Measurements from ENCODE around the gene GINS2. TPM values are rescaled to one million over a fixed set of nuclear protein-coding genes. Genes with fewer than 3 reads are reported as not detected.

The GINS2 gene
- total RNA-seq, 1 experiment from 2014 or later: 38.0 TPM

DNA sequence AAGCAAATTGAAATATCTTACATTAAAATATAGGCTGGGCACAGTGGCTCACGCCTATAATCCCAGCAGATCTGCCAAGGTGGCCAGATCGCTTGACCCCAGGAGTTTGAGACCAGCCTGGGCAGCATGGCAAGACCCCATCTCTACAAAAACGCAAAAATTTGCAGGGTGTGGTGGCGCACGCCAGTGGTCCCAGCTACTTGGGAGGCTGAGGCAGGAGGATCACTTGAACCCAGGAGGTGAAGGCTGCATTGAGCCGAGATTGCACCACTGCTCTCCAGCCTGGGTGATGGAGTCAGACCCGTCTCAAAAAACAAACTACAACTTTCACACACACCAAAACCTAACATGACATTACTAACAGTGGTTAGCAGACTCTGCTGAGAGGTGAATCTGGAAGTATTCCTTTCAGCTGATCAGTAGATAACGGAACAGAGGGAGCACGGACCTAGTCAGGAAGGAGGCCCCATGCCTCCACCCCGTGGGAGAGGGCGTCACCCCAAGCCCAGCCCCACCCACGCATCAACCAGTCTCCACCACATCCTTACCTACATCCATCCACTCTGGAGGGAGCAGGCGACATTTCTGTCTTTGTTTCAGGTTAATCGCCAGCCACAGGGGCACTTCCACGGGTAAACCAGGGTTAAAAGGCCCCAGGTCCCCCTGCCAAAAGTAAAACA is 1.7 kb downstream of the GINS2 start:
- peak; percentile 46; the same call in 1 of the 2 replicates for TF ChIP-seq ZNF121 (CRISPR knock-in tag; IDR thresholded peaks at IDR 0.05)
- TF ChIP-seq, protein P1, sequence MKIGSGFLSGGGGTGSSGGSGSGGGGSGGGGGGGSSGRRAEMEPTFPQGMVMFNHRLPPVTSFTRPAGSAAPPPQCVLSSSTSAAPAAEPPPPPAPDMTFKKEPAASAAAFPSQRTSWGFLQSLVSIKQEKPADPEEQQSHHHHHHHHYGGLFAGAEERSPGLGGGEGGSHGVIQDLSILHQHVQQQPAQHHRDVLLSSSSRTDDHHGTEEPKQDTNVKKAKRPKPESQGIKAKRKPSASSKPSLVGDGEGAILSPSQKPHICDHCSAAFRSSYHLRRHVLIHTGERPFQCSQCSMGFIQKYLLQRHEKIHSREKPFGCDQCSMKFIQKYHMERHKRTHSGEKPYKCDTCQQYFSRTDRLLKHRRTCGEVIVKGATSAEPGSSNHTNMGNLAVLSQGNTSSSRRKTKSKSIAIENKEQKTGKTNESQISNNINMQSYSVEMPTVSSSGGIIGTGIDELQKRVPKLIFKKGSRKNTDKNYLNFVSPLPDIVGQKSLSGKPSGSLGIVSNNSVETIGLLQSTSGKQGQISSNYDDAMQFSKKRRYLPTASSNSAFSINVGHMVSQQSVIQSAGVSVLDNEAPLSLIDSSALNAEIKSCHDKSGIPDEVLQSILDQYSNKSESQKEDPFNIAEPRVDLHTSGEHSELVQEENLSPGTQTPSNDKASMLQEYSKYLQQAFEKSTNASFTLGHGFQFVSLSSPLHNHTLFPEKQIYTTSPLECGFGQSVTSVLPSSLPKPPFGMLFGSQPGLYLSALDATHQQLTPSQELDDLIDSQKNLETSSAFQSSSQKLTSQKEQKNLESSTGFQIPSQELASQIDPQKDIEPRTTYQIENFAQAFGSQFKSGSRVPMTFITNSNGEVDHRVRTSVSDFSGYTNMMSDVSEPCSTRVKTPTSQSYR (CRISPR knock-in tag; IDR thresholded peaks at IDR 0.05): no peak
- ChIA-PET CTCF (no interaction called here), POLR2A (interaction anchor here (0.8 kb wide), 1 partner anchor 240 kb away, joined by 3 read pairs; no protein-coding TSS in a partner anchor)
- Mint-ChIP-seq H3K4me1 (peaks cover 12% of the 10 kb centered on the region), H3K27me3 (ENCODE audit: low read depth) (peaks cover 17% of the 10 kb centered on the region; the same call in 1 of the 2 replicates), H3K27ac (no peak overlapping the region), H3K4me3 (peak overlapping the region; percentile 74), H3K9me3 (no peaks in the 10 kb centered on the region), H3K36me3 (peaks cover 23% of the 10 kb centered on the region)
- DNase-seq (ENCODE audit: low spot score) (no peak), ATAC-seq (no peak)

GRCh38 chr16:85685251-85685650 is 3.5 kb downstream of the GINS2 start:
- H3K9me3 Mint-ChIP-seq: no peaks in the 10 kb centered on the region
- peaks cover 33% of the 10 kb centered on the region for H3K36me3 Mint-ChIP-seq
- no peak for TF ChIP-seq RELA (CRISPR knock-in tag; IDR thresholded peaks at IDR 0.05; ENCODE audit: borderline replicate concordance)
- TF ChIP-seq ESRRA (CRISPR knock-in tag; IDR thresholded peaks at IDR 0.05; ENCODE audit: borderline replicate concordance): no peak
- 0 out of 2 replicates have a peak, but pooled peaks have one; percentile 44 for TF ChIP-seq ZNF121 (CRISPR knock-in tag; IDR thresholded peaks at IDR 0.05)
- TF ChIP-seq, protein P2, sequence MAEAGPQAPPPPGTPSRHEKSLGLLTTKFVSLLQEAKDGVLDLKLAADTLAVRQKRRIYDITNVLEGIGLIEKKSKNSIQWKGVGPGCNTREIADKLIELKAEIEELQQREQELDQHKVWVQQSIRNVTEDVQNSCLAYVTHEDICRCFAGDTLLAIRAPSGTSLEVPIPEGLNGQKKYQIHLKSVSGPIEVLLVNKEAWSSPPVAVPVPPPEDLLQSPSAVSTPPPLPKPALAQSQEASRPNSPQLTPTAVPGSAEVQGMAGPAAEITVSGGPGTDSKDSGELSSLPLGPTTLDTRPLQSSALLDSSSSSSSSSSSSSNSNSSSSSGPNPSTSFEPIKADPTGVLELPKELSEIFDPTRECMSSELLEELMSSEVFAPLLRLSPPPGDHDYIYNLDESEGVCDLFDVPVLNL (CRISPR knock-in tag; IDR thresholded peaks at IDR 0.05; ENCODE audit: borderline replicate concordance, low read depth): no peak
- H3K27ac Mint-ChIP-seq: no peak overlapping the region
- ChIA-PET CTCF (interaction anchor here (0.6 to 1.6 kb wide), 5 partner anchors 10 to 295 kb away, joined by 3 to 9 read pairs (median 4); no protein-coding TSS in a partner anchor), POLR2A (interaction anchor here (1.6 kb wide), 1 partner anchor 9 kb away, joined by 4 read pairs; no protein-coding TSS in a partner anchor)
- H3K4me3 Mint-ChIP-seq: no peak overlapping the region
- DNase-seq (ENCODE audit: low spot score) (no peak), ATAC-seq (no peak)
- H3K4me1 Mint-ChIP-seq: peaks cover 12% of the 10 kb centered on the region
- peaks cover 8% of the 10 kb centered on the region; the same call in 1 of the 2 replicates for H3K27me3 Mint-ChIP-seq (ENCODE audit: low read depth)

DNA sequence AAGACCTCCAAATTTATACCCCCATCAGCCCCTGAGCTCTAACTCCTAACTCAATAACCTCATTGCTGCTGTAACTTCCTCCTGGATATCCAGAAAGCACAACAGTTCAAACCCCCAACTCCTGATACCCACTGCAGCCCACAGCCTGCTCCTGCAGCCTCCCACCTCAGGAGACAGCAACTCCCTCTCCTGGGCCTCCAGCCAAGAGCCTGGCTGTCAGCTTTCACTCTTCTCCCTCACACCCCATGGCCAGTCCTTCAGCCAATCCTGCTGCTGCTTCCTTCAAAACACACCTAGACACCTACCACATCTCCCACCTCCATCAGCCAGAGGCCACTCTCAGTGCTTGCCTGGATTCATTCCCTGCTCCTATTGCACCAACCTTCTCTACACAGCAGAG is 5.4 kb downstream of the GINS2 start:
- no peak for ATAC-seq
- Mint-ChIP-seq H3K27me3 (ENCODE audit: low read depth) (no peaks in the 10 kb centered on the region), H3K27ac (peak overlapping the region; percentile 43; the same call in 1 of the 2 replicates), H3K4me3 (no peak overlapping the region), H3K9me3 (no peaks in the 10 kb centered on the region), H3K4me1 (peaks cover 12% of the 10 kb centered on the region), H3K36me3 (peaks cover 38% of the 10 kb centered on the region)
- no peak for DNase-seq (ENCODE audit: low spot score)
- POLR2A ChIA-PET: no interaction called here
- CTCF ChIA-PET: interaction anchor here (0.8 to 1.7 kb wide), 5 partner anchors 15 to 267 kb away, joined by 3 to 10 read pairs (median 4); no protein-coding TSS in a partner anchor
- TF ChIP-seq CREB1 (CRISPR knock-in tag; IDR thresholded peaks at IDR 0.05): no peak
- TF ChIP-seq ZBTB43 (CRISPR knock-in tag; IDR thresholded peaks at IDR 0.05): no peak
- no peak for TF ChIP-seq GRHL2 (CRISPR knock-in tag; IDR thresholded peaks at IDR 0.05; ENCODE audit: insufficient replicate concordance, severe bottlenecking)
- no peak for TF ChIP-seq NR3C1 (CRISPR knock-in tag; conservative IDR thresholded peaks at IDR 0.05; ENCODE audit: low read depth)
- no peak for TF ChIP-seq E2F5 (CRISPR knock-in tag; IDR thresholded peaks at IDR 0.05)
- TF ChIP-seq, protein P3, sequence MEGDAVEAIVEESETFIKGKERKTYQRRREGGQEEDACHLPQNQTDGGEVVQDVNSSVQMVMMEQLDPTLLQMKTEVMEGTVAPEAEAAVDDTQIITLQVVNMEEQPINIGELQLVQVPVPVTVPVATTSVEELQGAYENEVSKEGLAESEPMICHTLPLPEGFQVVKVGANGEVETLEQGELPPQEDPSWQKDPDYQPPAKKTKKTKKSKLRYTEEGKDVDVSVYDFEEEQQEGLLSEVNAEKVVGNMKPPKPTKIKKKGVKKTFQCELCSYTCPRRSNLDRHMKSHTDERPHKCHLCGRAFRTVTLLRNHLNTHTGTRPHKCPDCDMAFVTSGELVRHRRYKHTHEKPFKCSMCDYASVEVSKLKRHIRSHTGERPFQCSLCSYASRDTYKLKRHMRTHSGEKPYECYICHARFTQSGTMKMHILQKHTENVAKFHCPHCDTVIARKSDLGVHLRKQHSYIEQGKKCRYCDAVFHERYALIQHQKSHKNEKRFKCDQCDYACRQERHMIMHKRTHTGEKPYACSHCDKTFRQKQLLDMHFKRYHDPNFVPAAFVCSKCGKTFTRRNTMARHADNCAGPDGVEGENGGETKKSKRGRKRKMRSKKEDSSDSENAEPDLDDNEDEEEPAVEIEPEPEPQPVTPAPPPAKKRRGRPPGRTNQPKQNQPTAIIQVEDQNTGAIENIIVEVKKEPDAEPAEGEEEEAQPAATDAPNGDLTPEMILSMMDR (IDR thresholded peaks at IDR 0.05): no peak
- TF ChIP-seq ZNF263 (CRISPR knock-in tag; IDR thresholded peaks at IDR 0.05; ENCODE audit: low read depth): no peak
- TF ChIP-seq ZNF138 (CRISPR knock-in tag; conservative IDR thresholded peaks at IDR 0.05): no peak
- no peak for TF ChIP-seq ZNF416 (CRISPR knock-in tag; IDR thresholded peaks at IDR 0.05)
- TF ChIP-seq, protein P4, sequence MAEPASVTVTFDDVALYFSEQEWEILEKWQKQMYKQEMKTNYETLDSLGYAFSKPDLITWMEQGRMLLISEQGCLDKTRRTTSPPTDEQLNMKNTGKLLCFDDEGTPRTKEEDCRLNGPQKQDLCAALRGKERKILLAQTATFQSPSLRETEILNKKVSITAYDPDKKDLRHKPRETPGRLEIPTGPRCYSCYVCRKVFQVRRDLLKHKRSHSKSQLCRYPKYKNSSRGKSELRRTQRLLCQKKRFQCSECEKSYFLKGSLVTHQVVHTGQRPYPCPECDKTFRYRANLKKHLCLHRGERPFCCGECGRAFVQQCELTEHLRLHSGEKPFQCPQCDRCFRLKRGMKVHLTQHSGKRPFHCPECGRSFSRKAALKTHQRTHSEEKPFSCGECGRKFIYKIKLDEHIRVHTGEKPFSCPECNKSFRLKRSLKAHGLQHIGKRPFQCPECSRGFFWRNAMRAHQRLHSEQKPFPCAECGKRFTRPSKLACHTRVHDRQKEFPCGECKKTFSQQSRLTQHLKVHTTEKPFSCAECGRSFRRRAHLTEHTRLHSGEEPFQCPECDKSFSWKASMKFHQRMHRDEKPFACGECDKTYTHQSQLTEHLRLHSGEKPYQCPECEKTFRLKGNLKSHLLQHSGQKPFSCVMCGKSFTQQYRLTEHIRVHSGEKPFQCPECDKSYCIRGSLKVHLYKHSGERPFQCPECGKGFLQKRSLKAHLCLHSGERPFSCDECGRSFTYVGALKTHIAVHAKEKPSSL (CRISPR knock-in tag; conservative IDR thresholded peaks at IDR 0.05): no peak
- TF ChIP-seq, protein P5, sequence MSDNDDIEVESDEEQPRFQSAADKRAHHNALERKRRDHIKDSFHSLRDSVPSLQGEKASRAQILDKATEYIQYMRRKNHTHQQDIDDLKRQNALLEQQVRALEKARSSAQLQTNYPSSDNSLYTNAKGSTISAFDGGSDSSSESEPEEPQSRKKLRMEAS (CRISPR knock-in tag; IDR thresholded peaks at IDR 0.05): no peak
- TF ChIP-seq KAT7 (CRISPR knock-in tag; IDR thresholded peaks at IDR 0.05; ENCODE audit: borderline replicate concordance): no peak
- TF ChIP-seq, protein P2 (CRISPR knock-in tag; IDR thresholded peaks at IDR 0.05; ENCODE audit: borderline replicate concordance, low read depth): no peak
- TF ChIP-seq SMAD4 (CRISPR knock-in tag; IDR thresholded peaks at IDR 0.05): no peak
